HUES6 (cell line): ENCODE measurements around the gene OAS3.

Experiments
- H3K27ac ChIP-seq: 2 replicates; pipeline ENCODE4 v1.7.0; 2013; ENCODE audit warnings: low read depth, mild to moderate bottlenecking, low read length, inconsistent platforms
- H3K27me3 ChIP-seq: 2 replicates; pipeline ENCODE4 v1.6.1; 2013; ENCODE audit warnings: low read length; ENCODE audit not compliant: control insufficient read depth, insufficient read depth
- H3K36me3 ChIP-seq: 2 replicates; pipeline ENCODE4 v1.6.1; 2013; ENCODE audit warnings: low read length; ENCODE audit not compliant: control insufficient read depth, insufficient read depth
- H3K4me1 ChIP-seq: 2 replicates; pipeline ENCODE4 v1.6.1; 2013; ENCODE audit warnings: low read length; ENCODE audit not compliant: control insufficient read depth, insufficient read depth
- H3K4me3 ChIP-seq: 2 replicates; pipeline ENCODE4 v1.5.1; 2013; ENCODE audit warnings: low read depth, low read length
- H3K9ac ChIP-seq: one replicate; pipeline ENCODE4 v1.6.1; 2013; ENCODE audit warnings: mild to moderate bottlenecking, low read length
- H3K9me3 ChIP-seq: 2 replicates; pipeline ENCODE4 v1.6.1; 2013; ENCODE audit warnings: low read depth, low read length; ENCODE audit not compliant: control insufficient read depth, insufficient read depth

OAS3 gene

GRCh38 chr12:112961536-112961935 lies 23.3 kb downstream of the OAS3 start:
- Histone ChIP-seq H3K9me3 (peaks cover 15% of the 10 kb centered on the region), H3K27me3 (no peaks in the 10 kb centered on the region), H3K36me3 (no peaks in the 10 kb centered on the region), H3K4me1 (no peaks in the 10 kb centered on the region), H3K4me3 (no peak overlapping the region), H3K27ac (no peak overlapping the region), H3K9ac (no peak overlapping the region)

GRCh38 chr12:112962561-112962960 lies 24.3 kb downstream of the OAS3 start:
- no peaks in the 10 kb centered on the region for H3K4me1 ChIP-seq
- H3K27me3 ChIP-seq: no peaks in the 10 kb centered on the region
- no peak overlapping the region for H3K27ac ChIP-seq
- no peak overlapping the region for H3K4me3 ChIP-seq
- no peak overlapping the region for H3K9ac ChIP-seq
- H3K9me3 ChIP-seq: peaks cover 15% of the 10 kb centered on the region
- H3K36me3 ChIP-seq: no peaks in the 10 kb centered on the region

- Histone ChIP-seq H3K4me1 (no peaks in the 10 kb centered on the region), H3K36me3 (no peaks in the 10 kb centered on the region), H3K27me3 (no peaks in the 10 kb centered on the region), H3K9ac (no peak overlapping the region), H3K4me3 (no peak overlapping the region), H3K9me3 (peaks cover 15% of the 10 kb centered on the region), H3K27ac (no peak overlapping the region)
Measured at GRCh38 chr12:112963227-112963861, 25.1 kb downstream of the OAS3 start.

GRCh38 chr12:112964067-112964670 lies 25.9 kb downstream of the OAS3 start:
- H3K9ac ChIP-seq: no peak overlapping the region
- no peak overlapping the region for H3K27ac ChIP-seq
- peaks cover 11% of the 10 kb centered on the region for H3K9me3 ChIP-seq
- no peaks in the 10 kb centered on the region for H3K4me1 ChIP-seq
- H3K36me3 ChIP-seq: no peaks in the 10 kb centered on the region
- H3K27me3 ChIP-seq: no peaks in the 10 kb centered on the region
- no peak overlapping the region for H3K4me3 ChIP-seq

- Histone ChIP-seq H3K27ac (no peak overlapping the region), H3K9ac (no peak overlapping the region), H3K9me3 (peaks cover 4% of the 10 kb centered on the region; the same call in 1 of the 2 replicates), H3K4me1 (no peaks in the 10 kb centered on the region), H3K27me3 (no peaks in the 10 kb centered on the region), H3K36me3 (no peaks in the 10 kb centered on the region), H3K4me3 (no peak overlapping the region)
Measured at GRCh38 chr12:112964915-112965314, 26.6 kb downstream of the OAS3 start.

GRCh38 chr12:112965643-112966042 lies 27.4 kb downstream of the OAS3 start:
- peaks cover 4% of the 10 kb centered on the region; the same call in 1 of the 2 replicates for H3K9me3 ChIP-seq
- no peaks in the 10 kb centered on the region for H3K4me1 ChIP-seq
- H3K9ac ChIP-seq: no peak overlapping the region
- no peaks in the 10 kb centered on the region for H3K27me3 ChIP-seq
- H3K36me3 ChIP-seq: no peaks in the 10 kb centered on the region
- H3K4me3 ChIP-seq: no peak overlapping the region
- no peak overlapping the region for H3K27ac ChIP-seq

GRCh38 chr12:112967306-112967705 lies 29.0 kb downstream of the OAS3 start:
- H3K4me1 ChIP-seq: no peaks in the 10 kb centered on the region
- no peaks in the 10 kb centered on the region for H3K36me3 ChIP-seq
- no peaks in the 10 kb centered on the region for H3K27me3 ChIP-seq
- H3K27ac ChIP-seq: no peak overlapping the region
- no peak overlapping the region for H3K4me3 ChIP-seq
- no peak overlapping the region for H3K9ac ChIP-seq
- H3K9me3 ChIP-seq: no peaks in the 10 kb centered on the region

GRCh38 chr12:112967858-112968257 lies 29.6 kb downstream of the OAS3 start:
- no peaks in the 10 kb centered on the region for H3K9me3 ChIP-seq
- H3K36me3 ChIP-seq: no peaks in the 10 kb centered on the region
- no peaks in the 10 kb centered on the region for H3K4me1 ChIP-seq
- no peaks in the 10 kb centered on the region for H3K27me3 ChIP-seq
- no peak overlapping the region for H3K4me3 ChIP-seq
- no peak overlapping the region for H3K27ac ChIP-seq
- no peak overlapping the region for H3K9ac ChIP-seq

GRCh38 chr12:112969547-112970306 lies 31.5 kb downstream of the OAS3 start:
- Histone ChIP-seq H3K4me1 (no peaks in the 10 kb centered on the region), H3K9ac (no peak overlapping the region), H3K27me3 (no peaks in the 10 kb centered on the region), H3K36me3 (no peaks in the 10 kb centered on the region), H3K4me3 (no peak overlapping the region), H3K9me3 (no peaks in the 10 kb centered on the region), H3K27ac (no peak overlapping the region)

GRCh38 chr12:112970391-112970790 lies 32.1 kb downstream of the OAS3 start:
- no peak overlapping the region for H3K4me3 ChIP-seq
- H3K4me1 ChIP-seq: no peaks in the 10 kb centered on the region
- no peaks in the 10 kb centered on the region for H3K27me3 ChIP-seq
- H3K9ac ChIP-seq: no peak overlapping the region
- H3K36me3 ChIP-seq: no peaks in the 10 kb centered on the region
- H3K9me3 ChIP-seq: no peaks in the 10 kb centered on the region
- H3K27ac ChIP-seq: no peak overlapping the region

- no peaks in the 10 kb centered on the region for H3K36me3 ChIP-seq
- no peak overlapping the region for H3K4me3 ChIP-seq
- H3K27ac ChIP-seq: no peak overlapping the region
- no peak overlapping the region for H3K9ac ChIP-seq
- H3K4me1 ChIP-seq: no peaks in the 10 kb centered on the region
- H3K9me3 ChIP-seq: no peaks in the 10 kb centered on the region
- no peaks in the 10 kb centered on the region for H3K27me3 ChIP-seq
Measured at GRCh38 chr12:112971248-112971647, 33.0 kb downstream of the OAS3 start.
